Vagina (tissue), 2 donors: ENCODE measurements around the gene ALG12.

Experiments
- CTCF ChIP-seq, 3 experiments: fragments of 450-650 bp in 2 of 3; fragments of 200-600 bp in 1 of 3; sonication (generic) in 1 of 3; IDR thresholded peaks; one replicate each; pipeline ENCODE4 v1.5.1; 2017 to 2019; ENCODE audit warnings: antibody characterized with exemption in 3 of 3, mild to moderate bottlenecking in 2 of 3, moderate library complexity in 2 of 3
- POLR2A ChIP-seq, 2 donors: fragments of 450-650 bp; IDR thresholded peaks; one replicate each; pipeline ENCODE4 v1.6.1; 2017; ENCODE audit warnings: antibody characterized with exemption in 2 of 2, mild to moderate bottlenecking in 2 of 2, moderate library complexity in 2 of 2
- POLR2AphosphoS5 ChIP-seq, 2 donors: sonication (generic); formaldehyde crosslinking; IDR thresholded peaks; one replicate each; pipeline ENCODE4 v1.9.0; 2017; ENCODE audit warnings: antibody characterized with exemption in 2 of 2, mild to moderate bottlenecking in 2 of 2, low read depth in 1 of 2; ENCODE audit not compliant: insufficient read depth in 1 of 2

GRCh38 chr22:49954991-49955580 lies 36.8 kb upstream of the ALG12 start:
- TF ChIP-seq CTCF (IDR thresholded peaks at IDR 0.05): no peak
- no peak for TF ChIP-seq POLR2A (IDR thresholded peaks at IDR 0.05)
- no peak for TF ChIP-seq POLR2AphosphoS5 (IDR thresholded peaks at IDR 0.05; ENCODE audit: insufficient read depth in 1 of 2, low read depth in 1 of 2)
